GM18858 (cell line): ENCODE measurements around the gene SPEF2.

Experiments
- ATAC-seq: cut with Tn5 transposase; IDR thresholded peaks from one replicate; pipeline ENCODE4 v1.9.1; 2021; ENCODE audit not compliant: unreplicated experiment

SPEF2 gene

GRCh38 chr5:35777358-35778087, 159.9 kb downstream of the SPEF2 start:
- no peak for ATAC-seq

DNA sequence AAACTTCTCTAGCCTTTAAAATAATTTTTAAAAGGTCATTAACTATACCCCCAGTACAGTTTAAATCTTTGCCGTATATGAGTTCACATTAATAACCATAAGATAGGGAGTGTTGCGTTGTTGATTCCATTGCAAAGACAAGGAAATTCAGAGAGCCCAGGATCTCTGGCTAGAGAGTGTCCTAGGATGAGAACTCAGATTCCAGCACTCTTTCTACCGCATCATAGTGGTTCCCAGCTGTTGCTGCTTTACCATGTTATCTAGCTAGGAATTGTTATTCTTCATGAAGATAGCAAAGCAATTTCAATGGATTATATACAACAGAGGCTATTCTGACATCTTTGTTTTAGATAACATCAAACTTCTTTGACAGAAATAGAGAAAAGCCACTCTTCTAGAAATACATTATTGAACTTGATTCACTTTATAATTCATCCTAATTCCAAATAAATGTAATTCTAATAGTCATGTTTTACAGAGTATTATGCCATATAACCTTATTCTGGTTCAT, 160.7 kb downstream of the SPEF2 start:
- no peak for ATAC-seq

- no peak for ATAC-seq
Measured at GRCh38 chr5:35780236-35780635, 162.6 kb downstream of the SPEF2 start.

DNA sequence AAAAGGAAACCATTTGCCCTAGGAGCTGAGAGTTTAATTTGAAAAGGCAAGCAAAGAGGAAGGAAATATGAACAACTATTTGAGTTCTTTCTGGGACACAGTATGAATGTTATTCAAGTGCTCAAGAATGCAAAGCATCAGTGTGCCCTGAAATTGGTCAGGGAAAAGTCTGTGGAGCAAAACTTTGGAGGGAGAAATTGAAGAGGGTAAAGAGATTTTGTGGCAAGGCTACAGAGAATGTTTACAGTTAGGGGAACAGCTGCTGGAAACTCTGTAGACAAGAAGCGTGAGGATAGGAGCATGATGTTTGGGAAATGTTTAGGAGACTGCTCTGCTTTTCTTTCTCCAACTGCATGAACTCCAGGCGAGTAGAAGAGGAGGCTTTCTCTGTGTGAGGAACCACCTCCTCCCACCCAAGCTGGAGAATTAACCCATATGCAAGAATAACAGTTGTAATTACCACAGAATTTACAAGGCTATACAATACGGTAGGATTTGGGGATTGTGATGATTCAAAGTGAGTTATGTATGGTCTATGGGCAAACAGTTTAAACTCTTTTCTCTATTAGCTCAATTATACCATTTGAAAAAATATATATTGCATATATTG, 163.6 kb downstream of the SPEF2 start:
- ATAC-seq = no peak

DNA sequence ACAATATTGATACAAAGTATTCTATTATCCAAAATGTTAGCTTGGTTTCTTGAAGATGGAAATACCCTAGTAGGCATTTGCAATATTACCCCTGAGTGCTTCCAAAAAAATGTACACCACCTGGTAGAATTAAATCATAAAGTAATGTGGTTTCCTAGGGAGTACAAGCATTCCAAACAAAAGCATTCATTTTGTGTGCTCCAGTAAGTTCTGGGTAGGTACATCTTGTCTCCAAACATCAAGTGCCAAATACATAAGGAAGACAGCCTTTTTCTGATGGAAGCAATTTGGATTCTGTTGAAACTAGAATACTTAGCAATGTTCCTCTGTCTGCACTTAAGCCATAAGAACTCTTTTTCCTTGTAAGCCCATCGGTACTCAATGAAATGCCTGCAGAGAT, 165.9 kb downstream of the SPEF2 start:
- ATAC-seq = no peak

GRCh38 chr5:35785601-35786085, 168.0 kb downstream of the SPEF2 start:
- ATAC-seq = no peak

- no peak for ATAC-seq
Measured at GRCh38 chr5:35788724-35789123, 171.1 kb downstream of the SPEF2 start.

- no peak for ATAC-seq
Measured at GRCh38 chr5:35789732-35790456, 172.2 kb downstream of the SPEF2 start.

DNA sequence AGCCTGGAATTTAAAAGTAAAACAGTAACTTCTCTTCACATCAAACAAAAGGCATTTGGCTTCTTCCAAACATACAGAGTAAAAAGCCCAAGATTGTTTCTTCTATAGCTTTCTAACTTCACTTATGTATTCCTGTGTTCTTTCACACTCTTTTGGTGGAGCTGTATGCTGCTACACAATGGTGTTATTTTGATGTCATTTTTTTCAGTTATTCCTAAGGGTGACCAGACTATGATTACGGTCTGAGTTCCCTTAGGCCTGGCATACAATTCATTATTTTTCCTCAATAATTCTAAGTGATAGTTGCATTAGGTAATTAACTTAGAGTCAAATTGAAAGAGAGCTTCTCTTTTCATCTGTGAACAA, 172.8 kb downstream of the SPEF2 start:
- ATAC-seq = no peak

- ATAC-seq = no peak
Measured at GRCh38 chr5:35794328-35794619, 176.6 kb downstream of the SPEF2 start.

- ATAC-seq = no peak
Measured at GRCh38 chr5:35794684-35795375, 177.2 kb downstream of the SPEF2 start.

- ATAC-seq = no peak
Measured at GRCh38 chr5:35799181-35799580, 181.5 kb downstream of the SPEF2 start.

DNA sequence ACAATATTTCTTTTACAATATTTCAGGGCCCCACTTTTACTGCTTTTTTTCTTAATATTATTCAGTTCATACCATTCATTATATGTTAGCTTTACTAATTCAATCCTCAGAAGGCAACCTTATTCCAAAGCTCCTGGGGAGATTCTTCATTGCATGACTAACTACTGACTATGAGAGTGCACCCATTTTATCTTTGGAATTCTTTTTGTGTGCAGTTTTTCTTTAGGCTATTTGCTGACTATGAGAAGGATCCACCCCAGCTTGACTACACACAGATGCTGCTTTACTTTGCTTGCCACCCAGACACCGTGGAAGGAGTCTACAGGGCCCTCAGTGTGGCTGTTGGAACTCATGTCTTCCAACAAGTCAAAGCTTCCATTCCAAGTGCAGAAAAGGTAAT, 182.1 kb downstream of the SPEF2 start:
- ATAC-seq = no peak

DNA sequence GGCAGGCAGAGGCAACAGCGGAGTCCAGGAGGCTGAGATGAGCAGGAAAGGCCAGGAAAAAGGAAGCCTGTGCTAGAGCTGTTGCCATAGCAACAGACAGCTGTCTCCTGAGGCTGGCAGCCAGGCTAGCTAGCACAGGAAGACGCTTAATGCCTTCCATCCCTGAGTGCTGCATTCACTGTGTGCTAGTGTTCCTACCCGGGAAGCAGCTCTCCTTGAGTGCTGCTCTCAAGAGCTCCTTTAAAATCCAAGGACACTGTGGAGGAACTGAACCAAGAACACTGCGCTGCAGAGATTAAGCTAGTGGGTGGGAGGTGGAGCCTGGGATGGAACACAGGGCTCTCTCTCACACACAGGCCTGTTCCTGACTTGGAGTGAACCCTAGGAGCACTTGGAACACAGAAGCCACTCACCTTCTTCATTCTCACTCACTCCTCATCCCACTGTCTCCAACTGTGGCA, 185.6 kb downstream of the SPEF2 start:
- no peak for ATAC-seq

DNA sequence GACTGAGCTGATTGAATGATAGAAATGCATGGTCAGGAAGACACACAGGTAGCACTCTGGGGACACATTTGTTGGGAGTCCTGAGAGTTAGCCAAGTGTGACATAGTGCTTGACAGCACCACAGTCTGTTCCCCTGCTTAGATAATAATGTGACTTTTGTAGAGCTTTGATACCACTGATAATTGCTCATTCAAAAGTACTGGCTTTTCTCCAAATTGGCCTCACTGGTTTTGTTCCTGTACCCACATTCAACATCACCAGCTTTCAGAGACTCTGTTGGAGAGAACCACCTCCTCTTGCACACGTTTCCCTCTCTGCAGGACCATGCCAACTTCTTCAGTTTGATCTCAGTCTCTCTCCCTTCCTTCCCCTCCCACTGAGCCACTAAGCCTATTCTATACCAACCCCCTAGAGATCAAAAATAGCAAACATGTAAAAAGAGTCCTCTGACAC, 186.6 kb downstream of the SPEF2 start:
- no peak for ATAC-seq

DNA sequence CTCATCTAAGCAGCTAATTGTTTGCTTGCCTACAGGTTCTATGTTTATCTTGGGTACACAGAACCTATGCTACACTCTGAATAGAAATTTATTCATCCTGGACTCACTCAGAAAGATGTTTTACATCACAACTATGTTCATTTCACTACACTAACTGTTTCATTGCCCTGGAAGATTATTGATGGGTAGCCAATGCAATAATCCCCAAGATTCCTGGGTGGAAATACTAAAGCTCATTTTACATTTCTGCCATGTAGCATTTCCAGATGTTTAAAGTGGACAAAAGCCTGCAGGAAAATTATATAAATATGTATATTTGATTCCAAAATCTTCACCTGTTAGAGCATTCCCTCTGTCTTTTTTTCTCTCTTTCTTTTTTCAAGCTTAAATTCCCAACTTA, 187.2 kb downstream of the SPEF2 start:
- no peak for ATAC-seq

DNA sequence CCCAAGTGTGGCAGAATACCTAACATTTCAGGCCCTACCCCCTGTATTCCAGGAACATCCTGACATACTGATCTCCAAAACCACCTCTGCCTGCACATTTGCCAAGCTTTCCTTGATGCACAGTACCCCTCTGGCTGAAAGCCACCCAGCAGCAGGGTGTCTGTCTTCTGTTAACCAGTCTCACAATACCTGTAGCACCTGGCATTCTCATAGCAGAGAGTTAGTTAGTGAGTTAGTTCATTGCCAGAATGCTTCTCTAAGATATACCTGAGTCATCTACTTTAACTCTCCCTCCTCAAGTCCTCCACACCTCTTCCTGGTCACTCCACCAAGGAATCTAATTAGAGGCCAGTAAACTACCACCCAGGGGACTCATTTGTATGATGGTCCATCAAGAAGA, 192.9 kb downstream of the SPEF2 start:
- no peak for ATAC-seq

- no peak for ATAC-seq
Measured at GRCh38 chr5:35811108-35811741, 193.6 kb downstream of the SPEF2 start.

DNA sequence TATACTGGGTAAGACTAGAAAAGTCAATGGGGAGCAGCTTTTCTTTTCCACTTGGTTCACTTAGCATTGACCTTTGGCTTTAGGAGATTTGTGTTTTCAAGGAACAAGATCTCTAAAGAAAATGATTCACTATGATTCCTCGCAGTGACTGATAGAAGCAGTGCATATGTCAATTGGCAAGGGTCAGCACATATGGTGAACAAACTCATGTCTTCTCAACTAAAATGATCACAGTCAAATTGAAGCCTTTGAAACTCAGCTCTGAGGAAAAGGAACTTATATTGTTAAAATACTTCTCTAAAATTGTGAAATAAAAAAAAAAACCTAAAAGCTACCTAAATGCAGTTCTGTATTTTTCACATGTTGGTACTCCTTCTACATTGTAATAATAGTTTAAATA, 195.9 kb downstream of the SPEF2 start:
- ATAC-seq = no peak

DNA sequence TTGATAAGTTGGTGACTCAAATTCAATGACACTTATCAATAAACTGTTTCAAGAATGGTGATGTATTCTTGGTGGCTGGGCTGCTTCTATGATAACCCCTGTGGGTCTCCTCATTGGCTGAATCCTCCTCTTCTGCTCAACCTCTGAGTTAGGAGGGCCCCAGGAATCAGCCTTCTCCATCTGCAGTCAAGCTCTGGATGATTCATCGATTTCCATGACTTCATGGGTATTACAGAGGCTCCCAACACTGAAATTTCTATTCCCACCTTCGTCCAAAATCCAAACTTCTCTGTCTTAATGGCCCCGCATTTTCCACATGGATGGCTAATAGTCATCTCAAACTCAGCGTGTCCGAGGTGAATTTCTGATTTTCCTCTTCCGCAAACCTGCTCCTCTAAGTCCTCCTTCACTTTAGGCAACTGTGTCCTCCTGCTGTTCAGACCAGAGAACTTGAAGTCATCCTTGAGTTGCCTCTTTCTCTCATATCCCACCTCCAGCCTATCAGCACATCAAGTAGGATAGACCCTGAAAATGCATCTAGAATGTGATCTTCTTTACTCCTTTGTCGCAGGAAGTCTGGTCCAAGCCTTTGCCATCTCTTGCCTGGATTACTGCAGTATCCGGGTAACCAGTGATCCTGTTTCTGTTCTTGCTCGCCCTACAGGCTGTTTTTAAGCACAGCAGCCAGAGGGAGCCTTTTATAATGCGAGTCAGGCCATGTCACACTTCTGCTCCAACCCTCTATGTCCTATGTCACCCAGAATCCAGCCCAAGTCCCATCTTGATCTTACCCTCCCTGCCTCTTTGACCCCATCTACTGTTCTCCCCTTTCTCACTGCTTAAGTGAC, 197.7 kb downstream of the SPEF2 start:
- no peak for ATAC-seq
